Naive thymus-derived CD4-positive, alpha-beta T cell (primary cell): ENCODE data around the gene FOXD4L6. TPM values are rescaled to one million over a fixed set of nuclear protein-coding genes. Genes with fewer than 3 reads are reported as not detected.

Source experiments
- polyA plus RNA-seq, 2 donors: library from polyadenylated mRNA; unstranded; fragments of 300-500 nt; fragmentation: Illumina TruSeq; gene quantifications; one replicate each; pipeline ENCODE4 v1.2.3, GENCODE V29; 2021
- total RNA-seq, 6 experiments: library from RNA in 5 of 6; stranded (reverse) in 5 of 6; gene quantifications; 1 replicate in 5 of 6; 2 replicates in 1 of 6; pipeline ENCODE4 v1.2.3 and lab custom pipeline; 2021 to 2026

FOXD4L6 gene
- total and polyA plus RNA-seq, 7 experiments from 2014 or later, result not detected

Other genes with a start within 250 kb of the FOXD4L6 start
- 10 to 100 TPM in 4 of 5 experiments, 1 to 10 TPM in 1; 7.6 to 12.4 (median 12.0) TPM for gene ZNG1F, start 60.6 kb upstream of the FOXD4L6 start, total RNA-seq
- 1 to 10 TPM; 6.4 to 7.3 TPM for gene ZNG1F, start 60.6 kb upstream of the FOXD4L6 start, polyA plus RNA-seq